Prostate gland (tissue), 2 donors: ENCODE data around the gene SCTR. TPM values are rescaled to one million over a fixed set of nuclear protein-coding genes. Genes with fewer than 3 reads are reported as not detected.

Source experiments
- DNase-seq: peaks from one replicate; pipeline ENCODE4 v3.0.0-alpha.2; 2019; ENCODE audit warnings: low spot score
- H3K27ac ChIP-seq, 2 donors: fragments of 200-600 bp; sonication (generic); 2 replicates each; pipeline ENCODE4 v1.5.1; 2017 to 2019
- H3K27me3 ChIP-seq: fragments of 200-600 bp; sonication (generic); replicated peaks from 2 replicates; pipeline ENCODE4 v1.5.1; 2019; ENCODE audit not compliant: insufficient read depth
- H3K36me3 ChIP-seq, 2 donors: fragments of 200-600 bp; sonication (generic); 1 replicate in 1 of 2; 2 replicates in 1 of 2; pipeline versions ENCODE4 v1.5.1 to v1.8.1; 2017 to 2019
- H3K4me1 ChIP-seq: fragments of 200-600 bp; sonication (generic); replicated peaks from 2 replicates; pipeline ENCODE4 v1.5.1; 2019
- H3K4me3 ChIP-seq, 2 donors: fragments of 200-600 bp; sonication (generic); 2 replicates each; pipeline ENCODE4 v1.5.1; 2017 to 2019
- H3K9me3 ChIP-seq: fragments of 200-600 bp; sonication (generic); 2 replicates; pipeline ENCODE4 v1.5.1; 2017
- POLR2A ChIP-seq: fragments of 450-650 bp; IDR thresholded peaks from one replicate; pipeline ENCODE4 v1.6.1; 2016; ENCODE audit warnings: antibody characterized with exemption, mild to moderate bottlenecking
- POLR2AphosphoS5 ChIP-seq: sonication (generic); formaldehyde crosslinking; IDR thresholded peaks from one replicate; pipeline ENCODE4 v1.6.1; 2017; ENCODE audit warnings: antibody characterized with exemption
- WGBS: methylation state at CpG from one replicate; pipeline ENCODE4 v1.1.5; 2018; 5-methylcytosine and 5-hydroxymethylcytosine counted together
- intact Hi-C: fragments of 100-400 bp; cut with DNase I; formaldehyde crosslinking; loops from one replicate; pipeline ENCODE4 v1.14.2; 2022
- total RNA-seq, 2 donors: library from RNA; depleted of rRNA; stranded (reverse); fragments of >200 nt; gene quantifications; one replicate each; pipeline ENCODE4 v1.1.0, GENCODE V29; 2016
- TF ChIP-seq, protein P1 (sequence below), 4 experiments: fragments of 200-600 bp in 2 of 4; fragments of 450-650 bp in 2 of 4; sonication (generic) in 2 of 4; IDR thresholded peaks; 1 replicate in 3 of 4; 2 replicates in 1 of 4; pipeline ENCODE4 v1.5.1; 2016 to 2019; ENCODE audit warnings: antibody characterized with exemption in 4 of 4, mild to moderate bottlenecking in 2 of 4, moderate library complexity in 2 of 4

The SCTR gene
- total RNA-seq, 2 donors from 2014 or later = not detected

DNA sequence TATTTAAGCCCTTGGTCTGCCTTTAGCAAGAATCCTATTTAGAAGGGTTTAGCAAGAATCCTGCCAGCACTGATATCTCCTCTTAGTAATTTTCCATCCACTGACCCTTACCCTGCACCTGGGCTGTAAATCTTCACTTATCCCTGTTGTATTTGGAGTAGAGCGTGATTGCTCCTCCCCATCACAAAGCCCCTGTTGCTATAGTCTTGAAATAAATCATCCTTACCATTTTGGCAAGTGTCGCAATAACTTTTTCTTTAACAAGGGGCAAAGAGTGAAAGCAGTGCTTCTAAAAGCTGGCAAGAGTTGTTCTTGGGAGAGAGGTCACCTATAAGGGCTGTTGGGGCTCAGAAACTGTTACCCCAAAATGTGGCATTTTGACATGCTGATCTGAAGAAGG lies 3.7 kb upstream of the SCTR start:
- Histone ChIP-seq H3K4me1 (no peaks in the 10 kb centered on the region), H3K9me3 (no peaks in the 10 kb centered on the region), H3K27ac (no peak overlapping the region), H3K27me3 (peaks cover 17% of the 10 kb centered on the region), H3K4me3 (no peak overlapping the region), H3K36me3 (no peaks in the 10 kb centered on the region)
- DNase-seq = no peak
- no peak for TF ChIP-seq POLR2AphosphoS5
- TF ChIP-seq, protein P1, sequence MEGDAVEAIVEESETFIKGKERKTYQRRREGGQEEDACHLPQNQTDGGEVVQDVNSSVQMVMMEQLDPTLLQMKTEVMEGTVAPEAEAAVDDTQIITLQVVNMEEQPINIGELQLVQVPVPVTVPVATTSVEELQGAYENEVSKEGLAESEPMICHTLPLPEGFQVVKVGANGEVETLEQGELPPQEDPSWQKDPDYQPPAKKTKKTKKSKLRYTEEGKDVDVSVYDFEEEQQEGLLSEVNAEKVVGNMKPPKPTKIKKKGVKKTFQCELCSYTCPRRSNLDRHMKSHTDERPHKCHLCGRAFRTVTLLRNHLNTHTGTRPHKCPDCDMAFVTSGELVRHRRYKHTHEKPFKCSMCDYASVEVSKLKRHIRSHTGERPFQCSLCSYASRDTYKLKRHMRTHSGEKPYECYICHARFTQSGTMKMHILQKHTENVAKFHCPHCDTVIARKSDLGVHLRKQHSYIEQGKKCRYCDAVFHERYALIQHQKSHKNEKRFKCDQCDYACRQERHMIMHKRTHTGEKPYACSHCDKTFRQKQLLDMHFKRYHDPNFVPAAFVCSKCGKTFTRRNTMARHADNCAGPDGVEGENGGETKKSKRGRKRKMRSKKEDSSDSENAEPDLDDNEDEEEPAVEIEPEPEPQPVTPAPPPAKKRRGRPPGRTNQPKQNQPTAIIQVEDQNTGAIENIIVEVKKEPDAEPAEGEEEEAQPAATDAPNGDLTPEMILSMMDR (IDR thresholded peaks at IDR 0.05) = no peak
- no peak for TF ChIP-seq POLR2A
- 78% methylated on average over 2 of the region's 2 CpGs for WGBS
- intact Hi-C loops = no loop called here

DNA sequence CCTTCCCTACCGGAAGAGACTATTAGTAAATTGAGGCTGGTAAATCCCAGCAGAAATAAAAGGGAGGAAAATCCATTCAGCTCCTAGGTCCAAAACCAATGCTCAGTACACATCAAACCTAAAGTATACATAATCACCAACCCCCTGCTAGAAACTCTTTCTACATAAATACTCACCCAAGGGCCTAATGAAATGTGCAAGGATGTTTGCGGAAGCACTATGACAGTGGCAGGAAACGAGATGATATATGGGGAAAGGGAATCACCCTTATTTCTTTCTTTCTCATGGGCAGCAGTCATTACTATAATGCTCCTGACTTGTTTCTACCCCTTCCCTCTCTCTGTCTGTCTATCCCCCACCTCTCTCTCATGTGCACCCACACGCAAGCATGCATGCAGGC lies 1.3 kb upstream of the SCTR start:
- intact Hi-C loops = no loop called here
- no peaks in the 10 kb centered on the region for H3K4me1 ChIP-seq
- H3K4me3 ChIP-seq = no peak overlapping the region
- TF ChIP-seq, protein P1 (IDR thresholded peaks at IDR 0.05) = no peak
- TF ChIP-seq POLR2A = no peak
- TF ChIP-seq POLR2AphosphoS5 = no peak
- H3K27me3 ChIP-seq = peaks cover 22% of the 10 kb centered on the region
- H3K36me3 ChIP-seq = no peaks in the 10 kb centered on the region
- DNase-seq = no peak
- no peaks in the 10 kb centered on the region for H3K9me3 ChIP-seq
- H3K27ac ChIP-seq = no peak overlapping the region
- WGBS = 70% methylated on average over 4 of the region's 4 CpGs

DNA sequence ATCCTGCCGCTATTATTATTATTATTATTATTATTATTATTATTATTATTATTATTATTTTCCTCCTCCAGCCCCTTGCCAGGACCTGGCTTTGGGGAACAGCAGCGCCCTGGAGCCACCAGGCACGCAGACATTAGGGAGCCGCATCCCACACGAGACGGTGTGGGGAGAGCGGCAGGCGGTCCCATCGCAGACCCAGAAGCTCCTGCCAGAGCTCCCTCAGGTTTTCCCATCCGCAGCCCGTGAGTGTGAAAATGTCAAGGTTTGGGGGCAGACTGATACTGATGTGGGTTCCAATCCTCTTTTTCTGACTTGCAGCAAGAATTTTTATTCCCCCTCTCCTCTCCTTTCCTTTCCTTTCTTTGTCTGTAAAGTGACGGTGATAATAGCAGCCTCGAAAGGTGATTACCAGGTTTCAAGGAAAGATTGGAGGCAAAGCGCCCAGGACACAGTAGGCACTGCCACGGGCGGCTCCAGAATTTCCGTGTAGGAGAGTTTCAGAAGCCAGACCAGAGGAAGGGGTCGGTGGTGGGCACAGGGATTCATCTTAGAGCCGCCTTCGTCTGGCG lies 816 bp downstream of the SCTR start:
- Histone ChIP-seq H3K27ac (no peak overlapping the region), H3K27me3 (peaks cover 22% of the 10 kb centered on the region), H3K36me3 (no peaks in the 10 kb centered on the region), H3K9me3 (no peaks in the 10 kb centered on the region), H3K4me1 (no peaks in the 10 kb centered on the region), H3K4me3 (no peak overlapping the region)
- no peak for DNase-seq
- WGBS = 6% methylated on average over 21 of the region's 21 CpGs
- TF ChIP-seq POLR2AphosphoS5 (no peak), POLR2A (no peak)
- TF ChIP-seq, protein P1 (IDR thresholded peaks at IDR 0.05) = no peak
- intact Hi-C loops = no loop called here

GRCh38 chr2:119522671-119523070 lies 1.6 kb downstream of the SCTR start:
- no peak for TF ChIP-seq POLR2AphosphoS5
- no peak for TF ChIP-seq POLR2A
- TF ChIP-seq, protein P1 (IDR thresholded peaks at IDR 0.05) = no peak
- H3K27ac ChIP-seq = no peak overlapping the region
- intact Hi-C loops = no loop called here
- H3K36me3 ChIP-seq = no peaks in the 10 kb centered on the region
- no peaks in the 10 kb centered on the region for H3K4me1 ChIP-seq
- DNase-seq = no peak
- H3K4me3 ChIP-seq = no peak overlapping the region
- H3K27me3 ChIP-seq = peaks cover 22% of the 10 kb centered on the region
- no peaks in the 10 kb centered on the region for H3K9me3 ChIP-seq
- 62% methylated on average over 6 of the region's 6 CpGs for WGBS

DNA sequence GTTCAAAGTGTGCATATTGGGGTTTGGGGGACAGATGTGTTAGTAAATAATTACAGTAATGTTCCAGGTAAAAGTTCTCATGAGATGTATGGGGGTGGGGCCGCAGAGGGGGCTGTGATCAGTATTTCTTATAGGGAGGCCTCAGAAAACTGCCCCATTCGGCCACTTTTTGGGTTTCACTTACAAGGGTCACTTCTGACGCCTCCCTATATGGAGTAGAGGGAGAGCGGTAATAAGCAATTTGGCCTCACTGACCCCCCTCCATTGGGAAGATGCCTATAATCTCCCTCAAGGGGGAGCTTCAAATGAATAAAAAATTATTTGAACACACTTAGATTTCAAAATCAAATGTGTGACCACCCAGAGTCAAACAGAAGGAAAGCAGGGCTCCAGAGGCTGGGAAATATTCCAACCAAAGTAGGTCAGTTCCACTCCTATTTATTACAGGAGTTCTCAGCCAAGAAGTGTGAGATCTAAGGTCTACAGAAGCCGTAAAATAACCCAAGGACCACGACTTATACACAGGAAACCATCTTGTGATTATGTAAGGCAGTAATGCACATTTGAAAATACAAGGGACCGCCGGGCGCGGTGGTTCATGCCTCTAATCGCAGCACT lies 2.7 kb downstream of the SCTR start:
- Histone ChIP-seq H3K27me3 (peaks cover 22% of the 10 kb centered on the region), H3K4me3 (no peak overlapping the region), H3K9me3 (no peaks in the 10 kb centered on the region), H3K36me3 (no peaks in the 10 kb centered on the region), H3K27ac (no peak overlapping the region), H3K4me1 (no peaks in the 10 kb centered on the region)
- intact Hi-C loops = no loop called here
- no peak for DNase-seq
- TF ChIP-seq POLR2A = no peak
- TF ChIP-seq, protein P1 (IDR thresholded peaks at IDR 0.05) = no peak
- TF ChIP-seq POLR2AphosphoS5 = no peak
- 80% methylated on average over 11 of the region's 11 CpGs for WGBS
